ENCODE data around the gene DHRSX. TPM values are rescaled to one million over a fixed set of nuclear protein-coding genes. Genes with fewer than 3 reads are reported as not detected.

DHRSX gene
- total and polyA plus RNA-seq, 2 donors (not counting 1 experiment from before 2014, with no cell fraction given) = 18.8 to 39.0 TPM

- no peak overlapping the region for H3K27ac ChIP-seq (ENCODE audit: low read length in 2 of 2)
Measured at GRCh38 chrX:2320089-2320488, 180.7 kb downstream of the DHRSX start.

GRCh38 chrX:2318371-2318770 lies 182.4 kb downstream of the DHRSX start:
- TF ChIP-seq EZH2 (IDR thresholded peaks at IDR 0.05; ENCODE audit: borderline replicate concordance, insufficient read depth, low read depth, low read length, poor library complexity, severe bottlenecking) (no peak), CTCF (IDR thresholded peaks at IDR 0.05) (no peak)
- no peak overlapping the region for H3K4me3 Mint-ChIP-seq

More at GRCh38 chrX:2320089-2320488, 180.7 kb downstream of the DHRSX start:
- POLR2A ChIA-PET = no interaction called here
- ATAC-seq (ENCODE audit: low read depth) (no peak), DNase-seq (no peak)
- no peak overlapping the region for H3K27ac Mint-ChIP-seq
- CTCF ChIA-PET = no interaction called here
- no peaks in the 10 kb centered on the region for H3K27me3 ChIP-seq (replicated peaks in 1 of 4; ENCODE audit: control extremely low read depth in 1 of 4, control insufficient read depth in 3 of 4, insufficient read depth in 4 of 4, low read length in 3 of 4)
- no peak overlapping the region for H3K4me3 ChIP-seq (ENCODE audit: control extremely low read depth in 1 of 5, extremely low read depth in 1 of 5, insufficient read depth in 1 of 5, low read depth in 2 of 5, low read length in 4 of 5)
- intact Hi-C loops (cut with micrococcal nuclease) = no loop called here
- H4K20me1 ChIP-seq (ENCODE audit: control insufficient read depth, insufficient read depth, low read length, poor library complexity, severe bottlenecking) = no peaks in the 10 kb centered on the region
- no peaks in the 10 kb centered on the region for H3K36me3 ChIP-seq (replicated peaks in 1 of 2; ENCODE audit: control extremely low read depth in 1 of 2, control insufficient read depth in 1 of 2, extremely low read depth in 1 of 2, insufficient read depth in 2 of 2, low read length in 1 of 2)
- peaks cover 21 to 37% of the 10 kb centered on the region in 2 donors for H3K4me1 ChIP-seq (ENCODE audit: control insufficient read depth in 2 of 2, insufficient read depth in 2 of 2, low read length in 2 of 2)
- H3K9me3 Mint-ChIP-seq (ENCODE audit: insufficient read depth) = no peaks in the 10 kb centered on the region
- no peaks in the 10 kb centered on the region for H3K27me3 Mint-ChIP-seq
- no peak overlapping the region for H3K9ac ChIP-seq (ENCODE audit: low read length)
- no peak overlapping the region for H2AFZ ChIP-seq (ENCODE audit: insufficient read depth, low read depth, low read length, poor library complexity, severe bottlenecking)
- no peak for TF ChIP-seq CTCF (IDR thresholded peaks at IDR 0.05)
- TF ChIP-seq EZH2 (IDR thresholded peaks at IDR 0.05; ENCODE audit: borderline replicate concordance, insufficient read depth, low read depth, low read length, poor library complexity, severe bottlenecking) = no peak
- H3K4me2 ChIP-seq (replicated peaks; ENCODE audit: low read depth, low read length, poor library complexity, severe bottlenecking) = no peak overlapping the region
- peaks cover 0 to 23% (median 1%) of the 10 kb centered on the region in 3 donors for H3K9me3 ChIP-seq (ENCODE audit: control extremely low read depth in 1 of 3, control insufficient read depth in 2 of 3, insufficient read depth in 1 of 3, low read length in 2 of 3)
- 100% methylated on average over 3 of the region's 7 CpGs for WGBS (ENCODE audit: insufficient coverage)
- peaks cover 8% of the 10 kb centered on the region for H3K79me2 ChIP-seq (ENCODE audit: control insufficient read depth, insufficient read depth, low read length)
- no peak overlapping the region for H3K4me3 Mint-ChIP-seq
- peaks cover 45% of the 10 kb centered on the region for H3K4me1 Mint-ChIP-seq

More at GRCh38 chrX:2318371-2318770, 182.4 kb downstream of the DHRSX start:
- ATAC-seq (ENCODE audit: low read depth) (no peak), DNase-seq (no peak)
- no peaks in the 10 kb centered on the region for H4K20me1 ChIP-seq (ENCODE audit: control insufficient read depth, insufficient read depth, low read length, poor library complexity, severe bottlenecking)
- H3K4me3 ChIP-seq (ENCODE audit: control extremely low read depth in 1 of 5, extremely low read depth in 1 of 5, insufficient read depth in 1 of 5, low read depth in 2 of 5, low read length in 4 of 5) = no peak overlapping the region
- H3K27me3 ChIP-seq (replicated peaks in 1 of 4; ENCODE audit: control extremely low read depth in 1 of 4, control insufficient read depth in 3 of 4, insufficient read depth in 4 of 4, low read length in 3 of 4) = no peaks in the 10 kb centered on the region
- H2AFZ ChIP-seq (ENCODE audit: insufficient read depth, low read depth, low read length, poor library complexity, severe bottlenecking) = no peak overlapping the region
- CTCF ChIA-PET = no interaction called here
- intact Hi-C loops (cut with micrococcal nuclease) = no loop called here
- no peaks in the 10 kb centered on the region for H3K27me3 Mint-ChIP-seq
- H3K27ac Mint-ChIP-seq = no peak overlapping the region
- H3K9me3 Mint-ChIP-seq (ENCODE audit: insufficient read depth) = no peaks in the 10 kb centered on the region
- peaks cover 0 to 16% (median 0%) of the 10 kb centered on the region in 3 donors for H3K9me3 ChIP-seq (ENCODE audit: control extremely low read depth in 1 of 3, control insufficient read depth in 2 of 3, insufficient read depth in 1 of 3, low read length in 2 of 3)
- POLR2A ChIA-PET = no interaction called here
- H3K36me3 ChIP-seq (replicated peaks in 1 of 2; ENCODE audit: control extremely low read depth in 1 of 2, control insufficient read depth in 1 of 2, extremely low read depth in 1 of 2, insufficient read depth in 2 of 2, low read length in 1 of 2) = no peaks in the 10 kb centered on the region
- peaks cover 8% of the 10 kb centered on the region for H3K79me2 ChIP-seq (ENCODE audit: control insufficient read depth, insufficient read depth, low read length)
- no peak overlapping the region for H3K9ac ChIP-seq (ENCODE audit: low read length)
- no peak overlapping the region for H3K4me2 ChIP-seq (replicated peaks; ENCODE audit: low read depth, low read length, poor library complexity, severe bottlenecking)
- 97% methylated on average over 4 of the region's 10 CpGs for WGBS (ENCODE audit: insufficient coverage)
- no peak overlapping the region for H3K27ac ChIP-seq (ENCODE audit: low read length in 2 of 2)
- H3K4me1 Mint-ChIP-seq = peaks cover 35% of the 10 kb centered on the region
- peaks cover 13 to 36% of the 10 kb centered on the region in 2 donors for H3K4me1 ChIP-seq (ENCODE audit: control insufficient read depth in 2 of 2, insufficient read depth in 2 of 2, low read length in 2 of 2)
